Mucosa of descending colon (tissue), 3 donors: ENCODE measurements around the gene MYO1E. TPM values are rescaled to one million over a fixed set of nuclear protein-coding genes. Genes with fewer than 3 reads are reported as not detected.
"Not testable (repeated sequence)": the region's sequence is repeated elsewhere in the genome, so short reads cannot be mapped to it uniquely, and the experiment has no call there.

Experiments
- ATAC-seq: fragments of 200-7000 bp; cut with Tn5 transposase; one replicate; pipeline ENCODE4 v1.9.1; 2020; ENCODE audit warnings: mild to moderate bottlenecking, moderate library complexity
- DNase-seq, 3 donors: peaks; one replicate each; pipeline ENCODE4 v3.0.0-alpha.2; 2020
- H3K36me3 ChIP-seq: fragments of 200-600 bp; one replicate; pipeline ENCODE4 v1.8.0; 2021; ENCODE audit warnings: low read depth, mild to moderate bottlenecking
- H3K4me1 ChIP-seq: fragments of 200-600 bp; one replicate; pipeline ENCODE4 v1.8.0; 2021; ENCODE audit warnings: low read depth, mild to moderate bottlenecking
- H3K4me3 ChIP-seq: fragments of 200-600 bp; one replicate; pipeline ENCODE4 v1.8.0; 2021; ENCODE audit warnings: mild to moderate bottlenecking
- H3K9me3 ChIP-seq: fragments of 200-600 bp; one replicate; pipeline ENCODE4 v1.8.0; 2021; ENCODE audit warnings: mild to moderate bottlenecking
- CTCF ChIP-seq: fragments of 200-600 bp; IDR thresholded peaks from one replicate; pipeline ENCODE4 v1.8.0; 2022; ENCODE audit warnings: antibody characterized with exemption, mild to moderate bottlenecking
- intact Hi-C, 2 donors: fragments of 100-400 bp; cut with DNase I in 1 of 2; cut with micrococcal nuclease in 1 of 2; formaldehyde crosslinking; loops; one replicate each; pipeline versions ENCODE4 v1.11.0 to v1.11.1; 2022; cut with DNase I, micrococcal nuclease
- total RNA-seq, 3 donors: library from RNA; stranded (reverse); fragmentation: NEBNext Ultra II Directional in 2 of 3; extraction: Animal tissue kit (Norgen Biotek cat#: 25700) in 2 of 3; gene quantifications; one replicate each; pipeline versions ENCODE4 v1.2.1 to v1.2.4, GENCODE V29; 2021 to 2023
- donor health status: DM: no; HTN: no; CAD: no; lungs with moderate emphysema.
- donor health status: DM: no; HTN: no; CAD: no.
- donor health status: DM: no; HTN: yes; CAD: no.

Gene MYO1E
- total RNA-seq, 3 donors from 2014 or later: 189 to 325 (median 283) TPM

GRCh38 chr15:59401824-59402569 is 29.3 kb upstream of the MYO1E start:
- intact Hi-C loops: no loop called here
- peak; percentile 63 for ATAC-seq
- DNase-seq: peak in 1 of 3 donors; percentile 43
- no peak for TF ChIP-seq CTCF
- H3K36me3 ChIP-seq: no peaks in the 10 kb centered on the region
- no peak overlapping the region for H3K4me3 ChIP-seq
- H3K4me1 ChIP-seq: peaks cover 13% of the 10 kb centered on the region
- no peaks in the 10 kb centered on the region for H3K9me3 ChIP-seq

GRCh38 chr15:59401051-59401823 is 28.6 kb upstream of the MYO1E start:
- DNase-seq, intact Hi-C loops, H3K9me3 ChIP-seq, H3K36me3 ChIP-seq, H3K4me3 ChIP-seq: not testable (repeated sequence)
- peaks cover 13% of the 10 kb centered on the region for H3K4me1 ChIP-seq
- ATAC-seq: peak; percentile 11

- no peak for TF ChIP-seq CTCF
- no peaks in the 10 kb centered on the region for H3K9me3 ChIP-seq
- intact Hi-C loops: no loop called here
- H3K4me3 ChIP-seq: no peak overlapping the region
- DNase-seq (no peak), ATAC-seq (no peak)
- peaks cover 13% of the 10 kb centered on the region for H3K4me1 ChIP-seq
- no peaks in the 10 kb centered on the region for H3K36me3 ChIP-seq
Measured at GRCh38 chr15:59400103-59400813, 27.6 kb upstream of the MYO1E start.

GRCh38 chr15:59399465-59400102 is 26.9 kb upstream of the MYO1E start:
- Histone ChIP-seq H3K4me1 (peaks cover 13% of the 10 kb centered on the region), H3K9me3 (no peaks in the 10 kb centered on the region), H3K36me3 (no peaks in the 10 kb centered on the region), H3K4me3 (no peak overlapping the region)
- intact Hi-C loops: no loop called here
- peak; percentile 55 for ATAC-seq
- DNase-seq: no peak
- no peak for TF ChIP-seq CTCF

GRCh38 chr15:59398220-59398619 is 25.5 kb upstream of the MYO1E start:
- Histone ChIP-seq H3K4me3 (no peak overlapping the region), H3K9me3 (no peaks in the 10 kb centered on the region), H3K36me3 (no peaks in the 10 kb centered on the region), H3K4me1 (peaks cover 13% of the 10 kb centered on the region)
- ATAC-seq (no peak), DNase-seq (no peak)
- TF ChIP-seq CTCF: no peak
- intact Hi-C loops: no loop called here
